Lung (tissue), 12 donors: Measurements from ENCODE around the gene AHNAK. TPM values are rescaled to one million over a fixed set of nuclear protein-coding genes. Genes with fewer than 3 reads are reported as not detected.

Experiments used
- ATAC-seq: fragments of 200-7000 bp; cut with Tn5 transposase; one replicate; pipeline ENCODE4 v1.9.1; 2020; ENCODE audit warnings: moderate number of reproducible peaks; ENCODE audit not compliant: insufficient read depth, low FRiP score
- DNase-seq, 3 donors: peaks; one replicate each; pipeline ENCODE4 v3.0.0-alpha.2; 2013 to 2017
- H3K27ac ChIP-seq, 2 donors: one replicate each; pipeline ENCODE4 v1.5.1; 2013; ENCODE audit warnings: mild to moderate bottlenecking in 2 of 2, moderate library complexity in 2 of 2, control low read depth in 1 of 2, inconsistent platforms in 1 of 2, low read depth in 1 of 2, low read length in 1 of 2
- H3K27me3 ChIP-seq, 3 donors: one replicate each; pipeline ENCODE4 v1.5.1; 2013; ENCODE audit warnings: low read length in 2 of 3; ENCODE audit not compliant: control insufficient read depth in 3 of 3, insufficient read depth in 3 of 3
- H3K36me3 ChIP-seq, 4 donors: one replicate each; pipeline ENCODE4 v1.5.1; 2013; ENCODE audit warnings: low read length in 4 of 4, mild to moderate bottlenecking in 1 of 4, moderate library complexity in 1 of 4; ENCODE audit not compliant: control insufficient read depth in 4 of 4, insufficient read depth in 4 of 4
- H3K4me1 ChIP-seq, 5 donors: one replicate each; pipeline ENCODE4 v1.5.1; 2013; ENCODE audit warnings: low read length in 5 of 5, mild to moderate bottlenecking in 2 of 5, moderate library complexity in 1 of 5; ENCODE audit not compliant: control insufficient read depth in 5 of 5, insufficient read depth in 5 of 5
- H3K4me3 ChIP-seq: one replicate; pipeline ENCODE4 v1.5.1; 2013; ENCODE audit warnings: mild to moderate bottlenecking, control low read depth, moderate library complexity
- H3K9ac ChIP-seq, 2 donors: one replicate each; pipeline ENCODE4 v1.5.1; 2013; ENCODE audit warnings: low read length in 2 of 2, control low read depth in 1 of 2; ENCODE audit not compliant: insufficient read depth in 1 of 2
- H3K9me3 ChIP-seq, 4 donors: one replicate each; pipeline ENCODE4 v1.5.1; 2013; ENCODE audit warnings: low read length in 3 of 4, mild to moderate bottlenecking in 1 of 4, moderate library complexity in 1 of 4; ENCODE audit not compliant: control insufficient read depth in 4 of 4, insufficient read depth in 3 of 4
- CTCF ChIP-seq: IDR thresholded peaks from 2 replicates; pipeline ENCODE4 v1.5.1; 2012; ENCODE audit warnings: mild to moderate bottlenecking; ENCODE audit errors: control extremely low read depth, extremely low read depth
- WGBS, 2 donors: extraction: QIAGEN DNeasy Blood & Tissue Kit; methylation state at CpG; one replicate each; pipeline ENCODE4 v1.1.7; 2013; 5-methylcytosine and 5-hydroxymethylcytosine counted together
- polyA plus RNA-seq, 2 donors: library from polyadenylated mRNA; stranded (reverse); fragments of 200-250 nt; gene quantifications; one replicate each; pipeline ENCODE4 v1.2.1, GENCODE V29; 2013
- total RNA-seq, 2 donors: library from RNA; depleted of rRNA in 1 of 2; stranded (reverse); fragments of >200 nt in 1 of 2; gene quantifications; one replicate each; pipeline ENCODE4 v1.2.1, GENCODE V29; 2014 to 2021
- donor health status: control.
- donor health status: control.
- donor health status: Bipolar disorder and iron deficiency.
- donor health status: healthy.
- donor health status: DM: yes; HTN: yes; CAD: no.

AHNAK gene
- total and polyA plus RNA-seq, 4 donors: 66.5 to 707 (median 238) TPM

- WGBS, 2 donors: 87 to 90% methylated on average over 8 of the region's 8 CpGs
- H3K4me3 ChIP-seq: no peak overlapping the region
- DNase-seq (no peak), ATAC-seq (no peak)
- H3K9me3 ChIP-seq: no peaks in the 10 kb centered on the region
- H3K36me3 ChIP-seq: peaks cover 18 to 26% (median 19%) of the 10 kb centered on the region in 4 donors
- no peak for TF ChIP-seq CTCF
- H3K27me3 ChIP-seq: no peaks in the 10 kb centered on the region
- H3K4me1 ChIP-seq: peaks cover 10 to 31% (median 23%) of the 10 kb centered on the region in 5 donors
- H3K9ac ChIP-seq: no peak overlapping the region
- peak overlapping the region; percentile 15 to 35 for H3K27ac ChIP-seq
These were observed 12.6 kb upstream of the AHNAK start for GRCh38 chr11:62559204-62559603.

- no peak for ATAC-seq
- no peak overlapping the region for H3K4me3 ChIP-seq
- H3K9me3 ChIP-seq: no peaks in the 10 kb centered on the region
- H3K27me3 ChIP-seq: no peaks in the 10 kb centered on the region
- H3K27ac ChIP-seq: peak overlapping the region in 1 of 2 donors; percentile 38
- H3K36me3 ChIP-seq: peaks cover 15 to 26% (median 16%) of the 10 kb centered on the region in 4 donors
- WGBS, 2 donors: 82 to 93% methylated on average over 9 of the region's 9 CpGs
- TF ChIP-seq CTCF: no peak
- no peak for DNase-seq
- H3K4me1 ChIP-seq: peaks cover 13 to 37% (median 27%) of the 10 kb centered on the region in 5 donors
- no peak overlapping the region for H3K9ac ChIP-seq
These were observed 12.1 kb upstream of the AHNAK start for GRCh38 chr11:62558669-62559068.

GRCh38 chr11:62556875-62557631 is 10.4 kb upstream of the AHNAK start:
- Histone ChIP-seq H3K4me1 (peaks cover 19 to 53% (median 30%) of the 10 kb centered on the region in 5 donors), H3K36me3 (peaks cover 10 to 26% (median 12%) of the 10 kb centered on the region in 4 donors), H3K4me3 (no peak overlapping the region), H3K27me3 (no peaks in the 10 kb centered on the region), H3K9me3 (no peaks in the 10 kb centered on the region), H3K9ac (peak overlapping the region in 1 of 2 donors; percentile 36), H3K27ac (peak overlapping the region; percentile 62 to 99)
- no peak for TF ChIP-seq CTCF
- ATAC-seq: no peak
- WGBS, 2 donors: 24 to 37% methylated on average over 3 of the region's 3 CpGs
- DNase-seq: no peak
